Osteoblast (primary cell): ENCODE results near the gene MBP. TPM values are rescaled to one million over a fixed set of nuclear protein-coding genes. Genes with fewer than 3 reads are reported as not detected.

Source experiments
- DNase-seq: peaks from one replicate; pipeline ENCODE4 v3.0.0; 2011; ENCODE audit warnings: low spot score, mixed read lengths; ENCODE audit not compliant: insufficient read length; ENCODE audit errors: missing footprints
- H2AFZ ChIP-seq: 2 replicates; pipeline ENCODE4 v1.6.0; 2011; ENCODE audit warnings: mild to moderate bottlenecking, low read length
- H3K27ac ChIP-seq: 2 replicates; pipeline ENCODE4 v1.5.1; 2011; ENCODE audit warnings: mild to moderate bottlenecking, low read depth, low read length, moderate library complexity
- H3K27me3 ChIP-seq: 2 replicates; pipeline ENCODE4 v1.6.0; 2012; ENCODE audit warnings: mild to moderate bottlenecking, control low read depth, inconsistent platforms, low read length, moderate library complexity; ENCODE audit not compliant: insufficient read depth
- H3K36me3 ChIP-seq: 2 replicates; pipeline ENCODE4 v1.5.1; 2011; ENCODE audit warnings: mild to moderate bottlenecking, low read length, control low read depth, moderate library complexity; ENCODE audit not compliant: insufficient read depth
- H3K4me1 ChIP-seq: 2 replicates; pipeline ENCODE4 v1.5.1; 2011; ENCODE audit warnings: mild to moderate bottlenecking, low read length, control low read depth, moderate library complexity; ENCODE audit not compliant: insufficient read depth
- H3K4me2 ChIP-seq: 2 replicates; pipeline ENCODE4 v1.6.0; 2011; ENCODE audit warnings: mild to moderate bottlenecking, low read length; ENCODE audit not compliant: insufficient read depth
- H3K4me3 ChIP-seq: fragments of 200-600 bp; sonication (generic); 3 replicates; pipeline ENCODE4 v1.5.1; 2012; ENCODE audit warnings: mild to moderate bottlenecking, low read length, inconsistent platforms; ENCODE audit not compliant: insufficient read depth
- H3K79me2 ChIP-seq: 2 replicates; pipeline ENCODE4 v1.6.0; 2012; ENCODE audit warnings: mild to moderate bottlenecking, low read length, control low read depth, inconsistent platforms; ENCODE audit not compliant: insufficient read depth
- H3K9me3 ChIP-seq: 2 replicates; pipeline ENCODE4 v1.5.1; 2011; ENCODE audit warnings: low read depth, low read length, control low read depth
- H4K20me1 ChIP-seq: 2 replicates; pipeline ENCODE4 v1.6.0; 2012; ENCODE audit warnings: mild to moderate bottlenecking, low read length, control low read depth; ENCODE audit not compliant: insufficient read depth
- CTCF ChIP-seq: IDR thresholded peaks from 2 replicates; pipeline ENCODE4 v1.5.1; 2011; ENCODE audit warnings: mild to moderate bottlenecking, low read depth, low read length, moderate library complexity; ENCODE audit errors: extremely low read depth
- total RNA-seq: library from RNA; depleted of rRNA; stranded (reverse); fragments of >200 nt; gene quantifications from 2 replicates; pipeline ENCODE4 v1.2.3, GENCODE V29; 2012

Gene MBP
- 1.5 and 2.2 TPM in 2 replicates for total RNA-seq

- Histone ChIP-seq H4K20me1 (no peaks in the 10 kb centered on the region), H2AFZ (no peak within 1 kb of the TSS)
Observed at GRCh38 chr18:77132369-77133050, at the start of gene MBP. MBP (minus strand) TSS chr18:77132783; CDS start chr18:77105261, 27,522 bp downstream.

DNA sequence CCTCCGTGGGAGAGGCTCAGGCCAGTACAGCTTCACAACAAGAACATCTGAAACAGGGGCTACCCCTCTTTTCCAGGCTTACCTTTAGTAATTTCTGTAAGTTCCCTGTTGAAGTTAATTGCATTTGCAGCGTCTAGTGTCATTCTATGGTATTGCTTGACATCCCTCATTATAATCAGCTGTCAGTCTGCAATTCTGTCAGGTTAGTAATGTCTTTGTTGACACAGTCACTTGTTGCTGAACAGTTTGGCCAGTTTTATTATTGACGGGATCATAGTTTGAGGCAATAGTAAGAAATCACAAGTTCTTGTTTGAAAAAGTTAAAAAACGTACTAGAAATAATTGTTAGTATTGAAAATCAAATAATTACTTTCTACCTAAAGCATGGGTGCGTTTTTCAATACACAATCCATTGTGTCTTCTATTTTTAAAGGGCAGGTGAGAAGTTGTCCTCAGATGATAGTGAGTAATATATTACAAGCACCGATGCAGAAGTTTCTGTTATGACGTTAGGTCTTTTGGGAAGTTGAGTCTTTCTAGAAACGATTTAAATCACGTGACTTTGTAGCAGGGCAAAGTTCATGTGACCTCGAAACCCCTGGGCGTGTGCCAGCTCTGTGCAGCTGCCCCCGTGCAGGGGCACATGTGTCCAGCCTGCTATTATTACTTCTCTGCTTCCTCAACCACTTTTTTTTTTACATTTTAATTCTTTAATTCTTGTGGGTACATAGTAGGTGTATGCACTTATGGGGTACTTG is 49.5 kb upstream of the MBP start:
- H2AFZ ChIP-seq = no peak overlapping the region
- no peaks in the 10 kb centered on the region for H3K9me3 ChIP-seq
- no peaks in the 10 kb centered on the region for H3K27me3 ChIP-seq

More at GRCh38 chr18:77132369-77133050, at the start of gene MBP:
- Histone ChIP-seq H3K27me3 (peaks cover 66% of the 10 kb centered on the region), H3K36me3 (no peaks in the 10 kb centered on the region), H3K79me2 (no peaks in the 10 kb centered on the region), H3K4me2 (peak within 1 kb of the TSS; percentile 65), H3K4me1 (peaks cover 15% of the 10 kb centered on the region), H3K27ac (no peak within 1 kb of the TSS), H3K9me3 (no peaks in the 10 kb centered on the region), H3K4me3 (peak within 1 kb of the TSS; percentile 61)
- no peak for TF ChIP-seq CTCF
- DNase-seq = peak; percentile 80

GRCh38 chr18:77178559-77178958 is 46.0 kb upstream of the MBP start:
- Histone ChIP-seq H4K20me1 (no peaks in the 10 kb centered on the region), H3K36me3 (no peaks in the 10 kb centered on the region), H3K27ac (no peak overlapping the region), H3K27me3 (no peaks in the 10 kb centered on the region), H2AFZ (no peak overlapping the region), H3K9me3 (no peaks in the 10 kb centered on the region), H3K4me2 (no peak overlapping the region), H3K4me1 (no peaks in the 10 kb centered on the region), H3K79me2 (no peaks in the 10 kb centered on the region), H3K4me3 (no peak overlapping the region)
- no peak for DNase-seq
- TF ChIP-seq CTCF = no peak

More for the DNA sequence above, 49.5 kb upstream of the MBP start:
- no peak overlapping the region for H3K4me2 ChIP-seq
- TF ChIP-seq CTCF = no peak
- no peaks in the 10 kb centered on the region for H3K79me2 ChIP-seq
- no peaks in the 10 kb centered on the region for H4K20me1 ChIP-seq
- no peaks in the 10 kb centered on the region for H3K36me3 ChIP-seq
- no peak for DNase-seq
- H3K4me3 ChIP-seq = no peak overlapping the region
- H3K4me1 ChIP-seq = no peaks in the 10 kb centered on the region
- H3K27ac ChIP-seq = no peak overlapping the region

DNA sequence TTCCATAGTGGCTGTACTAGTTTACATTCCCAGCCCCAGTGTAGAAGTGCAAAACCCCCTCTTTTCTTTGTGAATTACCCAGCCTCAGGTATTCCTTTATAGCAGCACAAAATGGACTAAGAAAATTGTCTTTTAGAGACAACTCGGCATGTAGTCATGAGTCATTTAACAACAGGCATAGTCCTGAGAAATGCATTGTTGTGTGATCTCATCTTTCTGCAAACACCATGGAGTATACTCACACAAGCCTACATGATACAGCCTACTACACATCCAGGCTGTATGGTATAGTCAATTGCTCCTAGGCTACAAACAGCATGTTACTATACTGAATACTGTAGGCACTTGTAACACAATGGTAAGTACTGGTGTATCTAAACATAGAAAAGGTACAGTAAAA is 44.4 kb upstream of the MBP start:
- Histone ChIP-seq H3K4me2 (no peak overlapping the region), H3K36me3 (no peaks in the 10 kb centered on the region), H3K27me3 (no peaks in the 10 kb centered on the region), H3K79me2 (no peaks in the 10 kb centered on the region), H3K4me3 (no peak overlapping the region), H2AFZ (no peak overlapping the region), H3K27ac (no peak overlapping the region), H3K4me1 (no peaks in the 10 kb centered on the region), H3K9me3 (no peaks in the 10 kb centered on the region), H4K20me1 (no peaks in the 10 kb centered on the region)
- peak; percentile 80 for DNase-seq
- TF ChIP-seq CTCF = no peak
